Activated T-helper 2 cell treated with anti-CD3 and anti-CD28 coated beads, Interferon-gamma antibody, Interleukin-2, Interleukin-4, amounts not matched to agents 10 μg/mL and 5 μg/mL and 100 μg/mL, durations not matched to agents 14 hours and 24 hours and 36 hours (primary cell): ENCODE data around the gene ANP32D. TPM values are rescaled to one million over a fixed set of nuclear protein-coding genes. Genes with fewer than 3 reads are reported as not detected.
"Not testable (repeated sequence)": the region's sequence is repeated elsewhere in the genome, so short reads cannot be mapped to it uniquely, and the experiment has no call there.

Experiments used
- DNase-seq: peaks from one replicate; pipeline ENCODE4 v3.0.0; 2021; ENCODE audit warnings: low spot score
- H3K27ac Mint-ChIP-seq: one replicate; pipeline ENCODE4 v1.8.0; 2021; ENCODE audit warnings: mixed read lengths
- H3K27me3 Mint-ChIP-seq: one replicate; pipeline ENCODE4 v1.8.0; 2021; ENCODE audit warnings: low read depth, mixed read lengths
- H3K36me3 Mint-ChIP-seq: one replicate; pipeline ENCODE4 v1.8.0; 2021; ENCODE audit warnings: low read depth, mixed read lengths
- H3K4me1 Mint-ChIP-seq: one replicate; pipeline ENCODE4 v1.8.0; 2021; ENCODE audit warnings: low read depth, mixed read lengths
- H3K4me3 Mint-ChIP-seq: one replicate; pipeline ENCODE4 v1.8.0; 2021; ENCODE audit warnings: low read depth, mild to moderate bottlenecking, moderate library complexity, mixed read lengths
- H3K9me3 Mint-ChIP-seq: one replicate; pipeline ENCODE4 v1.8.0; 2021; ENCODE audit warnings: mixed read lengths
- intact Hi-C: fragments of 100-400 bp; cut with micrococcal nuclease; formaldehyde crosslinking; loops from one replicate; pipeline ENCODE4 v1.15.1; 2023
- total RNA-seq: library from RNA; stranded (reverse); gene quantifications from 2 replicates; pipeline ENCODE4 v1.2.3, GENCODE V29; 2022

The ANP32D gene
- total RNA-seq, 1 donor from 2014 or later: not detected

DNA sequence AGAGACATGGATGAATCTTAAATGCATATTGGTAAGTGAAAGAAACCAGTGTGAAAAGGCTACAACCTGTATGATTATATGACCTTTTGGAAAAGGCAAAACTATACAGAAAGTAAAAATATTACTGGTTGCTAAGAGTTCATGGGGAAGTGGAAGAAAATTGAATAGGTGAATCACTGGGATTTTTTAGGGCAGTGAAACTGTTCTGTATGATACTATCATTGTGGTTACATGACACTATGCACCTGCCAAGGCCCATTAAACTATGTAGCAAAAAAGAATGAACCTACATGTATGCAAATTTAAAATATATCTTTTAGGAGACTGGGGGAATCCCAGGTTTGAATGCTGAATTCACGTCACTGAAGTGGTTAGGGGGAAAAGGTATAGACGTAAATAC lies 40.5 kb downstream of the ANP32D start:
- Mint-ChIP-seq H3K27me3 (no peaks in the 10 kb centered on the region), H3K4me3 (no peak overlapping the region), H3K36me3 (no peaks in the 10 kb centered on the region), H3K9me3 (peaks cover 22% of the 10 kb centered on the region), H3K4me1 (peaks cover 7% of the 10 kb centered on the region), H3K27ac (no peak overlapping the region)
- intact Hi-C loops: loop anchor here (2.0 kb wide), 1 partner anchor 28 kb away; no protein-coding TSS in a partner anchor
- no peak for DNase-seq

DNA sequence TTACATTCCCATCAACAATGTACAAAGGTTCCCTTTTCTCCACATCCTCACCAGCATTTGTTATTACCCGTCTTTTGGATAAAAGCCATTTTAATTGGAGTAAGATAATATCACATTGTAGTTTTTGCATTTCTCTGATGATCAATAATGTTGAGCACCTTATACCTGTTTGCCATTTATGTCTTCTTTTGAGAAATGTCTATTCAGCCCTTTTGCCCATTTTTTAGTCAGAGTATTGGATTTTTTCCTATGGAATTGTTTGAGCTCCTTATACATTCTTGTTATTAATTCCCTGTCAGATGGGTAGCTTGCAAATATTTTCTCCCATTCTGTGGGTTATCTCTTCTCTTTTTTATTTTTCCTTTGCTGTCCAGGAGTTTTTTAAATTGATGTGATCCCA lies 42.4 kb downstream of the ANP32D start:
- peaks cover 7% of the 10 kb centered on the region for H3K4me1 Mint-ChIP-seq
- no peak for DNase-seq
- H3K27me3 Mint-ChIP-seq: no peaks in the 10 kb centered on the region
- H3K9me3 Mint-ChIP-seq: peaks cover 20% of the 10 kb centered on the region
- H3K4me3 Mint-ChIP-seq: no peak overlapping the region
- intact Hi-C loops: no loop called here
- no peak overlapping the region for H3K27ac Mint-ChIP-seq
- H3K36me3 Mint-ChIP-seq: no peaks in the 10 kb centered on the region

DNA sequence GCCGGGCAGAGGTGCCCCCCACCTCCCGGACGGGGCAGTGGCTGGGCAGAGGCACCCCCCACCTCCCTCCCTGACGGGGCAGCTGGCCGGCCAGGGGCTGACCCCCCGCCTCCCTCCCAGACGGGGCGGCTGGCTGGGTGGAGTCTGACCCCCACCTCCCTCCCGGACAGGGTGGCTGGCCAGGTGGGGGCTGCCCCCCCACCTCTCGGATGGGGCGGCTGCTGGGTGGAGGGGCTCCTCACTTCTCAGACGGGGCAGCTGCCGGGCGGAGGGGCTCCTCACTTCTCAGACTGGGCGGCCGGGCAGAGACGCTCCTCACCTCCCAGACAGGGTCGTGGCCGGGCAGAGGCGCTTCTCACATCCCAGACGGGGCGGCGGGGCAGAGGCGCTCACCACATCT lies 48.0 kb downstream of the ANP32D start:
- H3K9me3 Mint-ChIP-seq, H3K36me3 Mint-ChIP-seq, DNase-seq, H3K4me3 Mint-ChIP-seq, H3K4me1 Mint-ChIP-seq, H3K27ac Mint-ChIP-seq, intact Hi-C loops, H3K27me3 Mint-ChIP-seq: not testable (repeated sequence)

Other genes starting within 250 kb of the ANP32D start
- gene ZNF641, start 121.6 kb upstream of the ANP32D start, total RNA-seq: 5.4 and 6.4 TPM in 2 replicates
- not detected in 2 replicates for gene C12orf54, start 9.9 kb downstream of the ANP32D start, total RNA-seq
- gene OR8S1, start 53.1 kb downstream of the ANP32D start, total RNA-seq: not detected in 2 replicates
- not detected in 2 replicates for gene LALBA, start 97.5 kb downstream of the ANP32D start, total RNA-seq
- gene KANSL2, start 209.7 kb downstream of the ANP32D start, total RNA-seq: 59.5 and 62.7 TPM in 2 replicates
- gene CCNT1, start 244.1 kb downstream of the ANP32D start, total RNA-seq: 70.2 and 71.9 TPM in 2 replicates